B cell (primary cell): ENCODE data around the gene TRNP1. TPM values are rescaled to one million over a fixed set of nuclear protein-coding genes. Genes with fewer than 3 reads are reported as not detected.

Experiments
- ATAC-seq: fragments of 200-7000 bp; cut with Tn5 transposase; one replicate; pipeline ENCODE4 v1.10.0; 2021; ENCODE audit warnings: low read depth, mild to moderate bottlenecking, moderate number of reproducible peaks, moderate library complexity
- CTCF ChIA-PET: fragments of 350-600 bp; sonication (Branson Sonifier 250); formaldehyde crosslinking; loops from one replicate; lab custom pipeline; 2021; ENCODE audit warnings: antibody characterized with exemption, inconsistent platforms; lab: Charles Lee
- POLR2A ChIA-PET: fragments of 350-600 bp; sonication (Branson Sonifier 250); formaldehyde crosslinking; loops from one replicate; lab custom pipeline; 2021; ENCODE audit warnings: antibody characterized with exemption; lab: Charles Lee
- DNase-seq: peaks from one replicate; pipeline ENCODE4 v3.0.0; 2013
- H2AFZ ChIP-seq: 2 replicates; pipeline ENCODE4 v1.6.1; 2012; ENCODE audit warnings: mild to moderate bottlenecking, low read depth, low read length; ENCODE audit not compliant: insufficient read depth, poor library complexity, severe bottlenecking
- H3K27ac ChIP-seq, 2 donors: 1 replicate in 1 of 2; 2 replicates in 1 of 2; pipeline ENCODE4 v1.5.1; 2012 to 2013; ENCODE audit warnings: low read length in 2 of 2, mild to moderate bottlenecking in 2 of 2, moderate library complexity in 1 of 2
- H3K27me3 ChIP-seq, 4 experiments: fragments of 200-600 bp in 1 of 4; sonication (generic) in 1 of 4; replicated peaks in 1 of 4; 1 replicate in 2 of 4; 2 replicates in 2 of 4; pipeline versions ENCODE4 v1.6.1 to v1.7.0; 2013 to 2016; ENCODE audit warnings: low read length in 3 of 4, mild to moderate bottlenecking in 2 of 4, mixed read lengths in 1 of 4, moderate library complexity in 1 of 4; ENCODE audit not compliant: insufficient read depth in 4 of 4, control insufficient read depth in 3 of 4; ENCODE audit errors: control extremely low read depth in 1 of 4
- H3K36me3 ChIP-seq, 2 experiments: replicated peaks in 1 of 2; 1 replicate in 1 of 2; 2 replicates in 1 of 2; pipeline versions ENCODE4 v1.6.1 to v1.7.1; 2013; ENCODE audit warnings: low read length in 1 of 2; ENCODE audit not compliant: insufficient read depth in 2 of 2, control insufficient read depth in 1 of 2; ENCODE audit errors: control extremely low read depth in 1 of 2, extremely low read depth in 1 of 2
- H3K4me1 ChIP-seq, 2 donors: fragments of 200-600 bp in 1 of 2; sonication (generic) in 1 of 2; 1 replicate in 1 of 2; 2 replicates in 1 of 2; pipeline versions ENCODE4 v1.5.1 to v1.6.1; 2013 to 2017; ENCODE audit warnings: low read length in 2 of 2; ENCODE audit not compliant: control insufficient read depth in 2 of 2, insufficient read depth in 2 of 2
- H3K4me2 ChIP-seq: replicated peaks from 2 replicates; pipeline ENCODE3; 2012; ENCODE audit warnings: mild to moderate bottlenecking, low read depth, low read length; ENCODE audit not compliant: poor library complexity, severe bottlenecking
- H3K4me3 ChIP-seq, 5 experiments: fragments of 200-600 bp in 1 of 5; sonication (generic) in 1 of 5; 1 replicate in 3 of 5; 2 replicates in 2 of 5; pipeline versions ENCODE4 v1.5.1 to v1.7.0; 2011 to 2016; ENCODE audit warnings: low read length in 4 of 5, mild to moderate bottlenecking in 4 of 5, low read depth in 2 of 5, control low read depth in 1 of 5, moderate library complexity in 1 of 5; ENCODE audit not compliant: insufficient read depth in 1 of 5; ENCODE audit errors: control extremely low read depth in 1 of 5, extremely low read depth in 1 of 5
- H3K79me2 ChIP-seq: fragments of 200-600 bp; sonication (generic); one replicate; pipeline ENCODE4 v1.6.0; 2016; ENCODE audit warnings: low read length; ENCODE audit not compliant: control insufficient read depth, insufficient read depth
- H3K9ac ChIP-seq: fragments of 200-600 bp; sonication (generic); 2 replicates; pipeline ENCODE4 v1.6.1; 2017; ENCODE audit warnings: mild to moderate bottlenecking, low read length, moderate library complexity
- H3K9me3 ChIP-seq, 3 donors: one replicate each; pipeline versions ENCODE4 v1.6.1 to v1.7.1; 2013; ENCODE audit warnings: low read length in 2 of 3; ENCODE audit not compliant: control insufficient read depth in 2 of 3, insufficient read depth in 1 of 3; ENCODE audit errors: control extremely low read depth in 1 of 3
- H4K20me1 ChIP-seq: 2 replicates; pipeline ENCODE4 v1.6.0; 2012; ENCODE audit warnings: mild to moderate bottlenecking, low read length; ENCODE audit not compliant: insufficient read depth, control insufficient read depth, poor library complexity, severe bottlenecking
- H3K27ac Mint-ChIP-seq: one replicate; pipeline ENCODE4 v1.8.0; 2021; ENCODE audit warnings: mixed read lengths
- H3K27me3 Mint-ChIP-seq: one replicate; pipeline ENCODE4 v1.8.0; 2021; ENCODE audit warnings: mixed read lengths
- H3K4me1 Mint-ChIP-seq: one replicate; pipeline ENCODE4 v1.8.0; 2021; ENCODE audit warnings: mixed read lengths
- H3K4me3 Mint-ChIP-seq: one replicate; pipeline ENCODE4 v1.8.0; 2021; ENCODE audit warnings: mixed read lengths
- H3K9me3 Mint-ChIP-seq: one replicate; pipeline ENCODE4 v1.8.0; 2022; ENCODE audit warnings: mixed read lengths; ENCODE audit not compliant: insufficient read depth
- CTCF ChIP-seq: fragments of 200-600 bp; IDR thresholded peaks from one replicate; pipeline ENCODE4 v1.8.0; 2022; ENCODE audit warnings: antibody characterized with exemption, mild to moderate bottlenecking
- EZH2 ChIP-seq: IDR thresholded peaks from 2 replicates; pipeline ENCODE4 v1.6.1; 2012; ENCODE audit warnings: borderline replicate concordance, low read depth, mild to moderate bottlenecking, moderate library complexity, low read length; ENCODE audit not compliant: insufficient read depth, poor library complexity, severe bottlenecking
- WGBS: methylation state at CpG from one replicate; pipeline ENCODE4 v1.1.5; 2013; ENCODE audit warnings: missing lambda C conversion rate; ENCODE audit not compliant: insufficient coverage; 5-methylcytosine and 5-hydroxymethylcytosine counted together
- intact Hi-C: fragments of 100-400 bp; cut with micrococcal nuclease; formaldehyde crosslinking; loops from one replicate; pipeline ENCODE4 v1.10.0; 2022
- polyA plus RNA-seq: library from polyadenylated mRNA; depleted of rRNA; stranded (reverse); fragments of >200 nt; gene quantifications from 2 replicates; pipeline ENCODE4 v1.2.3, GENCODE V29; 2012
- total RNA-seq, 2 donors: library from RNA; stranded (reverse); fragments of 120-200 nt in 1 of 2; gene quantifications; 1 replicate in 1 of 2; 2 replicates in 1 of 2; pipeline versions ENCODE4 v1.2.3 to v1.2.4, GENCODE V29; 2013 to 2022

Gene TRNP1
- total and polyA plus RNA-seq, 2 donors (not counting 1 experiment from before 2014, with no cell fraction given) = 0.54 to 2.3 TPM

- peaks cover 9% of the 10 kb centered on the region for H3K27me3 Mint-ChIP-seq
- peaks cover 2% of the 10 kb centered on the region for H3K4me1 Mint-ChIP-seq
- H3K9me3 Mint-ChIP-seq = no peaks in the 10 kb centered on the region
- peaks cover 0 to 10% (median 0%) of the 10 kb centered on the region in 4 experiments for H3K27me3 ChIP-seq
- intact Hi-C loops = no loop called here
- H3K9ac ChIP-seq = no peak overlapping the region
- H3K27ac ChIP-seq = no peak overlapping the region
- DNase-seq = no peak
- no peak overlapping the region for H3K4me2 ChIP-seq
- WGBS = 85% methylated on average over 17 of the region's 19 CpGs
- H3K79me2 ChIP-seq = no peaks in the 10 kb centered on the region
- TF ChIP-seq EZH2 (no peak), CTCF (no peak)
- no peak overlapping the region for H2AFZ ChIP-seq
- no peak overlapping the region for H3K4me3 Mint-ChIP-seq
- CTCF ChIA-PET = no interaction called here
- peaks cover 5 to 8% of the 10 kb centered on the region in 2 donors for H3K4me1 ChIP-seq
- no peak overlapping the region for H3K4me3 ChIP-seq
- POLR2A ChIA-PET = no interaction called here
- no peak for ATAC-seq
- no peak overlapping the region for H3K27ac Mint-ChIP-seq
- no peaks in the 10 kb centered on the region for H3K36me3 ChIP-seq
- no peaks in the 10 kb centered on the region for H4K20me1 ChIP-seq
- H3K9me3 ChIP-seq = no peaks in the 10 kb centered on the region
Observed at GRCh38 chr1:27026621-27027574, 33.4 kb downstream of the TRNP1 start.
